Dendritic cell treated with granulocyte-macrophage colony-stimulating factor and Interleukin-4, amounts not matched to agents 40 ng/mL and 50 ng/mL, for 4 days (primary cell): Measurements from ENCODE around the gene BEND3.

Experiments
- H3K27ac Mint-ChIP-seq: one replicate; pipeline ENCODE4 v1.8.0; 2022; ENCODE audit warnings: mild to moderate bottlenecking, mixed read lengths
- H3K27me3 Mint-ChIP-seq: one replicate; pipeline ENCODE4 v1.8.0; 2022; ENCODE audit warnings: mild to moderate bottlenecking, mixed read lengths
- H3K36me3 Mint-ChIP-seq: one replicate; pipeline ENCODE4 v1.8.0; 2022; ENCODE audit warnings: low read depth, mixed read lengths
- H3K4me1 Mint-ChIP-seq: one replicate; pipeline ENCODE4 v1.8.0; 2022; ENCODE audit warnings: low read depth, mixed read lengths
- H3K4me3 Mint-ChIP-seq: one replicate; pipeline ENCODE4 v1.8.0; 2022; ENCODE audit warnings: mild to moderate bottlenecking, moderate library complexity, mixed read lengths
- H3K9me3 Mint-ChIP-seq: one replicate; pipeline ENCODE4 v1.8.0; 2022; ENCODE audit warnings: mixed read lengths
- intact Hi-C: fragments of 100-400 bp; cut with micrococcal nuclease; formaldehyde crosslinking; loops from one replicate; pipeline ENCODE4 v1.15.0; 2022

BEND3 gene

DNA sequence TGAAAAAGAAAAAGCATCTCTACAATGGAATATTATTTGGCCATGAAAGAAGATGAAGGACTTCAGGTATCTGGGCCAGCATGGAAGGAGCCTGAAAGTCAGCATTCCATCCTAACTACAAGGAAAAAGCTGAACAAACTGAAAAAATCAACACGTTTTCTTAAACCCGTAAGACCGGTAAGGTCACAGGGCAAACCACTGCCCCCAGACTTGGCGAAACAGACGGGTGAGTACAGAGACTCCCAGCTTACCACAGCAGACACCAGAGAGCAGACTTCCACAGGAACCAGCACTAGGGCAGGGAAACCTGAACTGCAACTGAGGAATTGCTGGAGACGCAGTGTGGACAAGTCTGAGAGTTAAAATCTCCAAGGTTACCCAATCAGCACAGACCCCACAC, 31.4 kb downstream of the BEND3 start:
- H3K27me3 Mint-ChIP-seq = no peaks in the 10 kb centered on the region

DNA sequence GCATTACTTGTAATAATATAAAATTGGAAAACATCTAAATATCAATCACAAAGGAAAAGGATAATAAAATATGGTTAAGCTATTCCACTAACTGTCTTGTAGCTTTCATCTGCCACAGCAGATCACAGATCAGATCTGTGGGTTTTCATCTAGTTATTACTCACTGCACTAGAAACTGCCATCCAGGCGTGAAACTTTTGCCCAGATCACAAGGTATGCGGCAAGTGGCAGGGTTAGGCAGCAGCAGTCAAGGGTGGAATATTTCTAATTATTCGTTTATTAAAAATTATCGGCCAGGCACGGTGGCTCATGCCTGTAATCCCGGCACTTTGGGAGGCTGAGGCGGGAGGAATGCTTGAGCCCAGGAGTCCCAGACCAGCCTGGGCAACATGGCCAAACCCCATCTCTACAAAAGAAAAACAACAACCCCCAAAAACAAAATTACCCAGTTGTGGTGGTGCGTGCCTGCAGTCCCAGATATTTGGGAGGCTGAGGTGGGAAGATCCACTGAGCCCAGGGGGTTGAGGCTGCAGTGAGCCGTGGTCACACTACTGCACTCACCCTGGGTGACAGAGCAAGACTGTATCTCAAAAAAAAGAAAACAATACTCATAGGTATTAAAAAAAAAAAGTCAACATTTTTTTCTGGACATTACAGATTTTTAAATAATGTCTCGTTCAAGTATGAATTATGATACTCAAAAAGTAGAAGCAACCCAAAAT, 32.1 kb downstream of the BEND3 start:
- Mint-ChIP-seq H3K27me3 (no peaks in the 10 kb centered on the region), H3K4me1 (peaks cover 4% of the 10 kb centered on the region), H3K27ac (no peak overlapping the region), H3K36me3 (peaks cover 9% of the 10 kb centered on the region), H3K9me3 (peaks cover 12% of the 10 kb centered on the region), H3K4me3 (no peak overlapping the region)
- intact Hi-C loops = no loop called here

More for the DNA sequence above, 31.4 kb downstream of the BEND3 start:
- Mint-ChIP-seq H3K36me3 (peaks cover 9% of the 10 kb centered on the region), H3K9me3 (peaks cover 12% of the 10 kb centered on the region), H3K4me3 (no peak overlapping the region), H3K27ac (no peak overlapping the region), H3K4me1 (peaks cover 6% of the 10 kb centered on the region)
- intact Hi-C loops = no loop called here

- intact Hi-C loops = no loop called here
Measured at GRCh38 chr6:107082045-107082444, 33.3 kb downstream of the BEND3 start.

GRCh38 chr6:107080036-107080435, 35.3 kb downstream of the BEND3 start:
- Mint-ChIP-seq H3K27ac (no peak overlapping the region), H3K36me3 (peaks cover 6% of the 10 kb centered on the region), H3K27me3 (no peaks in the 10 kb centered on the region), H3K4me1 (no peaks in the 10 kb centered on the region), H3K4me3 (no peak overlapping the region), H3K9me3 (peaks cover 12% of the 10 kb centered on the region)
- intact Hi-C loops = no loop called here

More at GRCh38 chr6:107082045-107082444, 33.3 kb downstream of the BEND3 start:
- Mint-ChIP-seq H3K4me1 (no peaks in the 10 kb centered on the region), H3K27me3 (no peaks in the 10 kb centered on the region), H3K36me3 (peaks cover 9% of the 10 kb centered on the region), H3K9me3 (peaks cover 12% of the 10 kb centered on the region), H3K4me3 (no peak overlapping the region), H3K27ac (no peak overlapping the region)

DNA sequence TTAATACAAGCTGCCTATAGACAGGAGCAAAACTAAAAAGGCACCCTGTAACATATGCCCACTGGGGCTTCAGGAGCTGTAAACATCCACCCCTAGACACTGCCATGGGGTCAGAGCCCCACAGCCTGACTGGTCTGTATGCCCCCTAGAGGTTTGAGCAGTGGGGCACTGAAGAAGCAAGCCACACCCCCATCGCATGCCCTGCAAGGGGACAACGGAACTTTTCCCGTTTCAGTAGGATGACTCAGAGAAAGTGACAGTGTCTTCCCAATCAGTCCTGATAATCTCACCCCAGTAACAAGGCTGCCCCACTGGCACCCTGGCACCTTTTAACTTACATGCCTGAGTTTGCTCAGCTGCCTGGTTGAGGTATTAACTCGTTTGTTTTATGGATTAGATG, 35.9 kb downstream of the BEND3 start:
- peaks cover 6% of the 10 kb centered on the region for H3K9me3 Mint-ChIP-seq
- H3K27me3 Mint-ChIP-seq = no peaks in the 10 kb centered on the region
- no peak overlapping the region for H3K27ac Mint-ChIP-seq
- no peak overlapping the region for H3K4me3 Mint-ChIP-seq
- H3K4me1 Mint-ChIP-seq = no peaks in the 10 kb centered on the region
- peaks cover under 1% of the 10 kb centered on the region for H3K36me3 Mint-ChIP-seq
- intact Hi-C loops = no loop called here

DNA sequence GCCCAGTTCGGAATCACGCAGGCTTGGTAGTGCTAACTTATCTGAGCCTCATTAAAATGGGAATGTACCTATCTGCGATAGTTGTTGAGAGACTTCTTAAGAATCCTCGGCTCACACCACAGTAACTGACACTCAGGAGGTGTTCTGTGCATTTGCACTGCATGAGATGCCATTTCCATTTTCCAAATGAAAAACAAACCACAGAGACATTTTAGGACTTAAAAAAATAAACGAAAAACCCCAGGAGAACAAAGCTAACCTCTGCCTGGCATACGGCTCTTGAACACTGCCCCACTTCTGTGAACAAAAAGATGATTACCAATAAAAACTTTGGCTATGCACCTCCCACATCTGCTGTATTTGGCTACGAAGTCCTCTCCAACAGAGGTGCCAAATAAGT, 37.6 kb downstream of the BEND3 start:
- H3K36me3 Mint-ChIP-seq = no peaks in the 10 kb centered on the region
- H3K4me3 Mint-ChIP-seq = no peak overlapping the region
- H3K27ac Mint-ChIP-seq = no peak overlapping the region

GRCh38 chr6:107075951-107076381, 39.3 kb downstream of the BEND3 start:
- intact Hi-C loops = no loop called here
- Mint-ChIP-seq H3K4me1 (no peaks in the 10 kb centered on the region), H3K36me3 (no peaks in the 10 kb centered on the region), H3K4me3 (no peak overlapping the region), H3K27ac (no peak overlapping the region), H3K27me3 (no peaks in the 10 kb centered on the region), H3K9me3 (no peaks in the 10 kb centered on the region)

More for the DNA sequence above, 37.6 kb downstream of the BEND3 start:
- no peaks in the 10 kb centered on the region for H3K27me3 Mint-ChIP-seq
- H3K4me1 Mint-ChIP-seq = no peaks in the 10 kb centered on the region
- intact Hi-C loops = no loop called here
- no peaks in the 10 kb centered on the region for H3K9me3 Mint-ChIP-seq

DNA sequence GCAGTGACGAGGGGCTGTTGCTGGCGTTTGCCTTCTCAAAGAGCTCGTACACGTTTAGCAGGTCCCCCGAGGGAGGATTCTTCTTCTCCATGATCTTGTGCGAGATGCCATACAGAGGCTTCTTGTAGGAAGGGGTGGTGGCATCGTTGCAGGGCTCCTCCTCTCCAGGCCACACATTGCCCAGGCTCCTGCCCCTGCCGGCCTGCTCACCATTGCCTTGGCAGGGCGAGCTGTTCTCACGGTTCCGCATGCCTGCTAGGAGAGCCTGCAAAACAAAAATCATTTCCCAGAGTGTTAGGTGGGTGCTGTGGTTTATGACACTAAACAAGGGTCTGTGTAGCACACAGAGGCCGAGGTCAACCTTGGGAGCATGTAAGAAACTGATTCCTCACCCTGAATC, 44.6 kb downstream of the BEND3 start:
- Mint-ChIP-seq H3K27ac (no peak overlapping the region), H3K27me3 (no peaks in the 10 kb centered on the region), H3K36me3 (peaks cover 22% of the 10 kb centered on the region), H3K9me3 (no peaks in the 10 kb centered on the region), H3K4me3 (no peak overlapping the region), H3K4me1 (no peaks in the 10 kb centered on the region)
- intact Hi-C loops = no loop called here

- no peak overlapping the region for H3K4me3 Mint-ChIP-seq
- intact Hi-C loops = no loop called here
- peaks cover 2% of the 10 kb centered on the region for H3K4me1 Mint-ChIP-seq
- H3K9me3 Mint-ChIP-seq = no peaks in the 10 kb centered on the region
- no peaks in the 10 kb centered on the region for H3K27me3 Mint-ChIP-seq
- H3K36me3 Mint-ChIP-seq = peaks cover 22% of the 10 kb centered on the region
- H3K27ac Mint-ChIP-seq = no peak overlapping the region
Measured at GRCh38 chr6:107069631-107070548, 45.4 kb downstream of the BEND3 start.

- Mint-ChIP-seq H3K36me3 (peaks cover 22% of the 10 kb centered on the region), H3K4me1 (peaks cover 8% of the 10 kb centered on the region), H3K4me3 (no peak overlapping the region), H3K27me3 (no peaks in the 10 kb centered on the region), H3K9me3 (no peaks in the 10 kb centered on the region), H3K27ac (no peak overlapping the region)
- intact Hi-C loops = no loop called here
Measured at GRCh38 chr6:107068691-107069630, 46.4 kb downstream of the BEND3 start.

GRCh38 chr6:107066697-107067659, 48.3 kb downstream of the BEND3 start:
- Mint-ChIP-seq H3K4me1 (peaks cover 9% of the 10 kb centered on the region), H3K27ac (no peak overlapping the region), H3K4me3 (no peak overlapping the region), H3K36me3 (peaks cover 22% of the 10 kb centered on the region), H3K27me3 (peaks cover 3% of the 10 kb centered on the region), H3K9me3 (no peaks in the 10 kb centered on the region)
- intact Hi-C loops = no loop called here

DNA sequence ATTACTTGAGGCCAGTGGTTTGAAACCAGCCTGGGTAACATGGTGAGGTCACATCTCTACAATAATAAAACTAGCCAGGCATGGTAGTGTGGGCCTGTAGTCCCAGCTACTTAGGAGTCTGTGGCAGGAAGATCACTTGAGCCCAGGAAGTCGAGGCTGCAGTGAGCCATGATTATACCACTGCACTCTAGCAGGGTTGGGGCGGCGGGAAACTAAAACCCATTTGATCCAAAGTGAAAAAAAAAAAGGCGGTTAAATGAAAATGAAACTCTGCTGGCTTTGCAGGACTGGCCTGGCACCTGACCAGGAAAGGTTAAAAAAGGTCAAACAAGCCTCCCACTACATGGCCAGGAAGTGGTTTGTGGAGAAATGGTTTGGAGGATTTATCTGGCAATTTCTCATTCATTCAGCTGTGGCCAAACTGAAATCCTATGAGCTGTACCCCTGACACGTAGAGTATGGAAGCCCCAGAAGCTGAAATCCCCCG, 50.7 kb downstream of the BEND3 start:
- H3K27ac Mint-ChIP-seq = peak overlapping the region; percentile 48
- peaks cover 12% of the 10 kb centered on the region for H3K36me3 Mint-ChIP-seq
- intact Hi-C loops = no loop called here
- H3K4me1 Mint-ChIP-seq = peaks cover 18% of the 10 kb centered on the region
- H3K27me3 Mint-ChIP-seq = peaks cover 9% of the 10 kb centered on the region
- H3K4me3 Mint-ChIP-seq = no peak overlapping the region
- no peaks in the 10 kb centered on the region for H3K9me3 Mint-ChIP-seq
